ENCODE data around the gene CACNA1B.

Gene CACNA1B

GRCh38 chr9:137878146-137878941 lies 762 bp downstream of the CACNA1B start:
- Histone ChIP-seq H4K8ac (ENCODE audit: low read depth, low read length) (no peak overlapping the region), H3K56ac (ENCODE audit: low read length) (peak overlapping the region; percentile 7), H3K79me1 (ENCODE audit: low read length) (no peaks in the 10 kb centered on the region), H3K36me3 (ENCODE audit: control insufficient read depth, insufficient read depth, low read length) (no peaks in the 10 kb centered on the region), H2BK5ac (ENCODE audit: low read length) (no peak overlapping the region), H3K4me2 (ENCODE audit: low read length) (peak overlapping the region; percentile 78), H3K79me2 (ENCODE audit: control insufficient read depth, insufficient read depth, low read length) (no peaks in the 10 kb centered on the region), H3K9ac (ENCODE audit: low read length) (no peak overlapping the region), H2AK5ac (ENCODE audit: low read length) (no peak overlapping the region), H3K18ac (ENCODE audit: low read length) (no peak overlapping the region), H3K27me3 (ENCODE audit: insufficient read depth, low read length, poor library complexity) (no peaks in the 10 kb centered on the region), H2BK15ac (replicated peaks; ENCODE audit: low read depth) (no peak overlapping the region), H3K23ac (ENCODE audit: low read length) (no peak overlapping the region), H4K5ac (ENCODE audit: low read length) (no peak overlapping the region), H3K4me3 (ENCODE audit: low read length) (no peak overlapping the region), H2BK120ac (ENCODE audit: low read depth, low read length) (no peak overlapping the region), H3K27ac (ENCODE audit: low read depth, low read length) (no peak overlapping the region), H3K4ac (ENCODE audit: low read depth, low read length) (no peak overlapping the region), H3K4me1 (ENCODE audit: control insufficient read depth, low read depth, low read length) (no peaks in the 10 kb centered on the region)
- no CpG with 5 or more reads among the region's 101 CpGs for WGBS (ENCODE audit: extremely low coverage, insufficient coverage, low lambda C conversion rate)
- peak; percentile 77 for DNase-seq

DNA sequence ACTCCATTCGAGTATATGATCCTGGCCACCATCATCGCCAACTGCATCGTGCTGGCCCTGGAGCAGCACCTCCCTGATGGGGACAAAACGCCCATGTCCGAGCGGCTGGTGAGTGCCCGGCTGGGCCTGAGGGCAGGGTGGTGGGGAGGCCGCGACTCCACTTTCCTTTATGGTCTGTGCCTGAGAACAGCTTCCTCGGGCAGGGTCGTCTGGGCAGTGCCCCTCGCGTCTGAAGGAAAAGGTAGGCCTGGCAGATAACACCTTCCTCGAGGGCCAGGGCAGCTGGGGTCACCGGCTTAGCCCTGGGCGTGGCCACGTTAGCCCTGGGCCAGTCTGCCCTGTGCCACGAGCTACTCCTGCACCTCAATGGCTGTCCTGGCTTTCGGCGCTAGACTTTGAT lies 1.5 kb downstream of the CACNA1B start:
- no peak for DNase-seq
- Histone ChIP-seq H3K4me2 (ENCODE audit: low read length) (no peak overlapping the region), H3K36me3 (ENCODE audit: control insufficient read depth, insufficient read depth, low read length) (no peaks in the 10 kb centered on the region), H3K18ac (ENCODE audit: low read length) (no peak overlapping the region), H3K79me2 (ENCODE audit: control insufficient read depth, insufficient read depth, low read length) (no peaks in the 10 kb centered on the region), H3K4me1 (ENCODE audit: control insufficient read depth, low read depth, low read length) (no peaks in the 10 kb centered on the region), H3K27ac (ENCODE audit: low read depth, low read length) (no peak overlapping the region), H3K56ac (ENCODE audit: low read length) (no peak overlapping the region), H4K5ac (ENCODE audit: low read length) (no peak overlapping the region), H2AK5ac (ENCODE audit: low read length) (no peak overlapping the region), H2BK5ac (ENCODE audit: low read length) (no peak overlapping the region), H3K23ac (ENCODE audit: low read length) (no peak overlapping the region), H3K4me3 (ENCODE audit: low read length) (no peak overlapping the region), H3K79me1 (ENCODE audit: low read length) (no peaks in the 10 kb centered on the region), H3K27me3 (ENCODE audit: insufficient read depth, low read length, poor library complexity) (no peaks in the 10 kb centered on the region), H2BK15ac (replicated peaks; ENCODE audit: low read depth) (no peak overlapping the region), H3K4ac (ENCODE audit: low read depth, low read length) (no peak overlapping the region), H3K9ac (ENCODE audit: low read length) (no peak overlapping the region), H4K8ac (ENCODE audit: low read depth, low read length) (no peak overlapping the region), H2BK120ac (ENCODE audit: low read depth, low read length) (no peak overlapping the region)
- WGBS (ENCODE audit: extremely low coverage, insufficient coverage, low lambda C conversion rate): no CpG with 5 or more reads among the region's 20 CpGs

GRCh38 chr9:137879566-137880150 lies 2.1 kb downstream of the CACNA1B start:
- H3K4me3 ChIP-seq (ENCODE audit: low read length): no peak overlapping the region
- H3K36me3 ChIP-seq (ENCODE audit: control insufficient read depth, insufficient read depth, low read length): no peaks in the 10 kb centered on the region
- no peak overlapping the region for H3K4me2 ChIP-seq (ENCODE audit: low read length)
- no peak overlapping the region for H3K18ac ChIP-seq (ENCODE audit: low read length)
- no peak overlapping the region for H3K9ac ChIP-seq (ENCODE audit: low read length)
- H4K5ac ChIP-seq (ENCODE audit: low read length): no peak overlapping the region
- whole genome bisulfite sequencing (ENCODE audit: extremely low coverage, insufficient coverage, low lambda C conversion rate): no CpG with 5 or more reads among the region's 8 CpGs
- H3K79me2 ChIP-seq (ENCODE audit: control insufficient read depth, insufficient read depth, low read length): no peaks in the 10 kb centered on the region
- H3K56ac ChIP-seq (ENCODE audit: low read length): no peak overlapping the region
- no peak overlapping the region for H2AK5ac ChIP-seq (ENCODE audit: low read length)
- no peaks in the 10 kb centered on the region for H3K27me3 ChIP-seq (ENCODE audit: insufficient read depth, low read length, poor library complexity)
- no peak overlapping the region for H2BK120ac ChIP-seq (ENCODE audit: low read depth, low read length)
- H3K79me1 ChIP-seq (ENCODE audit: low read length): no peaks in the 10 kb centered on the region
- no peaks in the 10 kb centered on the region for H3K4me1 ChIP-seq (ENCODE audit: control insufficient read depth, low read depth, low read length)
- H3K4ac ChIP-seq (ENCODE audit: low read depth, low read length): no peak overlapping the region
- DNase-seq: no peak
- no peak overlapping the region for H2BK5ac ChIP-seq (ENCODE audit: low read length)
- H2BK15ac ChIP-seq (replicated peaks; ENCODE audit: low read depth): no peak overlapping the region
- no peak overlapping the region for H3K27ac ChIP-seq (ENCODE audit: low read depth, low read length)
- no peak overlapping the region for H3K23ac ChIP-seq (ENCODE audit: low read length)
- no peak overlapping the region for H4K8ac ChIP-seq (ENCODE audit: low read depth, low read length)

- no peak overlapping the region for H2BK5ac ChIP-seq (ENCODE audit: low read length)
- no peak overlapping the region for H2AK5ac ChIP-seq (ENCODE audit: low read length)
- H3K18ac ChIP-seq (ENCODE audit: low read length): no peak overlapping the region
- no peak overlapping the region for H3K9ac ChIP-seq (ENCODE audit: low read length)
- no peak overlapping the region for H3K4ac ChIP-seq (ENCODE audit: low read depth, low read length)
- no peak overlapping the region for H3K27ac ChIP-seq (ENCODE audit: low read depth, low read length)
- H3K79me1 ChIP-seq (ENCODE audit: low read length): no peaks in the 10 kb centered on the region
- H3K4me2 ChIP-seq (ENCODE audit: low read length): no peak overlapping the region
- no peak for DNase-seq
- no peak overlapping the region for H4K5ac ChIP-seq (ENCODE audit: low read length)
- no peaks in the 10 kb centered on the region for H3K27me3 ChIP-seq (ENCODE audit: insufficient read depth, low read length, poor library complexity)
- no peak overlapping the region for H4K8ac ChIP-seq (ENCODE audit: low read depth, low read length)
- no peak overlapping the region for H3K4me3 ChIP-seq (ENCODE audit: low read length)
- H3K23ac ChIP-seq (ENCODE audit: low read length): no peak overlapping the region
- no peaks in the 10 kb centered on the region for H3K36me3 ChIP-seq (ENCODE audit: control insufficient read depth, insufficient read depth, low read length)
- no peak overlapping the region for H2BK120ac ChIP-seq (ENCODE audit: low read depth, low read length)
- H3K56ac ChIP-seq (ENCODE audit: low read length): no peak overlapping the region
- WGBS (ENCODE audit: extremely low coverage, insufficient coverage, low lambda C conversion rate): no CpG with 5 or more reads among the region's 16 CpGs
- no peak overlapping the region for H2BK15ac ChIP-seq (replicated peaks; ENCODE audit: low read depth)
- no peaks in the 10 kb centered on the region for H3K4me1 ChIP-seq (ENCODE audit: control insufficient read depth, low read depth, low read length)
- no peaks in the 10 kb centered on the region for H3K79me2 ChIP-seq (ENCODE audit: control insufficient read depth, insufficient read depth, low read length)
Observed at GRCh38 chr9:137880160-137880975, 2.8 kb downstream of the CACNA1B start.

DNA sequence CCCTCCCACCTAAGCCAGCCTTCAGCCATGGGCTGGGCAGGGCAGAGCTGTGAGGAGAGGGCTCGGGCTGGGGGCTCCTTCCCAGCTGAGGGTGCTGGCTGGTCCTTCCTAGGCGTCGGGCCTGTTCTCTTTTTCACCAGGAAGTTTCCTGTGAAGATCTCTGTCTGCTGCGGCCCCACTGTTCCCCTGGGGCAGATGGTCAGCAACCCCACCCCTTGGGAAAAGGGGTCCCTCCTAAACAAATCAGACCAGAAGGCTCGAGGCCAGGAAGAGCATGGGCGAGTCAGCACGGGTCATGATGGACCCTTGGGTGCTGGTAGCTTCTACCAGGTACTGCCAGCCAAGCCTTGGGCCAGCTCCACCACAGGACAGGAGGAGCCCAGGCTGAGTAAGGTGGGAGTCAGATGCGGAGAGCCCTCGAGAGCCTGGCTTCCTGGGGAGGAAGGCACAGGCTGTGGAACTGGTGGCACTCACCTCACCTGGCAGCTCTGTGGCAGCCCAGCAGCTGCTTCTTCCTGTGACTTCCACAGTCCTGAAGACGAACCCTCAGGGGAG lies 3.5 kb downstream of the CACNA1B start:
- Histone ChIP-seq H2BK5ac (ENCODE audit: low read length) (no peak overlapping the region), H3K4ac (ENCODE audit: low read depth, low read length) (no peak overlapping the region), H3K4me2 (ENCODE audit: low read length) (no peak overlapping the region), H3K23ac (ENCODE audit: low read length) (no peak overlapping the region), H3K36me3 (ENCODE audit: control insufficient read depth, insufficient read depth, low read length) (no peaks in the 10 kb centered on the region), H3K9ac (ENCODE audit: low read length) (no peak overlapping the region), H4K8ac (ENCODE audit: low read depth, low read length) (no peak overlapping the region), H2BK120ac (ENCODE audit: low read depth, low read length) (no peak overlapping the region), H3K4me1 (ENCODE audit: control insufficient read depth, low read depth, low read length) (no peaks in the 10 kb centered on the region), H3K79me2 (ENCODE audit: control insufficient read depth, insufficient read depth, low read length) (no peaks in the 10 kb centered on the region), H3K4me3 (ENCODE audit: low read length) (no peak overlapping the region), H3K56ac (ENCODE audit: low read length) (no peak overlapping the region), H4K5ac (ENCODE audit: low read length) (no peak overlapping the region), H3K18ac (ENCODE audit: low read length) (no peak overlapping the region), H3K27ac (ENCODE audit: low read depth, low read length) (no peak overlapping the region), H3K27me3 (ENCODE audit: insufficient read depth, low read length, poor library complexity) (no peaks in the 10 kb centered on the region), H2BK15ac (replicated peaks; ENCODE audit: low read depth) (no peak overlapping the region), H2AK5ac (ENCODE audit: low read length) (no peak overlapping the region), H3K79me1 (ENCODE audit: low read length) (no peaks in the 10 kb centered on the region)
- WGBS (ENCODE audit: extremely low coverage, insufficient coverage, low lambda C conversion rate): no CpG with 5 or more reads among the region's 10 CpGs
- DNase-seq: no peak
